B cell (primary cell): ENCODE data around the gene ETV2. TPM values are rescaled to one million over a fixed set of nuclear protein-coding genes. Genes with fewer than 3 reads are reported as not detected.

Source experiments
- ATAC-seq: fragments of 200-7000 bp; cut with Tn5 transposase; one replicate; pipeline ENCODE4 v1.10.0; 2021; ENCODE audit warnings: low read depth, mild to moderate bottlenecking, moderate number of reproducible peaks, moderate library complexity
- CTCF ChIA-PET: fragments of 350-600 bp; sonication (Branson Sonifier 250); formaldehyde crosslinking; loops from one replicate; lab custom pipeline; 2021; ENCODE audit warnings: antibody characterized with exemption, inconsistent platforms; lab: Charles Lee
- POLR2A ChIA-PET: fragments of 350-600 bp; sonication (Branson Sonifier 250); formaldehyde crosslinking; loops from one replicate; lab custom pipeline; 2021; ENCODE audit warnings: antibody characterized with exemption; lab: Charles Lee
- DNase-seq: peaks from one replicate; pipeline ENCODE4 v3.0.0; 2013
- H2AFZ ChIP-seq: 2 replicates; pipeline ENCODE4 v1.6.1; 2012; ENCODE audit warnings: mild to moderate bottlenecking, low read depth, low read length; ENCODE audit not compliant: insufficient read depth, poor library complexity, severe bottlenecking
- H3K27ac ChIP-seq, 2 donors: 1 replicate in 1 of 2; 2 replicates in 1 of 2; pipeline ENCODE4 v1.5.1; 2012 to 2013; ENCODE audit warnings: low read length in 2 of 2, mild to moderate bottlenecking in 2 of 2, moderate library complexity in 1 of 2
- H3K27me3 ChIP-seq, 4 experiments: fragments of 200-600 bp in 1 of 4; sonication (generic) in 1 of 4; replicated peaks in 1 of 4; 1 replicate in 2 of 4; 2 replicates in 2 of 4; pipeline versions ENCODE4 v1.6.1 to v1.7.0; 2013 to 2016; ENCODE audit warnings: low read length in 3 of 4, mild to moderate bottlenecking in 2 of 4, mixed read lengths in 1 of 4, moderate library complexity in 1 of 4; ENCODE audit not compliant: insufficient read depth in 4 of 4, control insufficient read depth in 3 of 4; ENCODE audit errors: control extremely low read depth in 1 of 4
- H3K36me3 ChIP-seq, 2 experiments: replicated peaks in 1 of 2; 1 replicate in 1 of 2; 2 replicates in 1 of 2; pipeline versions ENCODE4 v1.6.1 to v1.7.1; 2013; ENCODE audit warnings: low read length in 1 of 2; ENCODE audit not compliant: insufficient read depth in 2 of 2, control insufficient read depth in 1 of 2; ENCODE audit errors: control extremely low read depth in 1 of 2, extremely low read depth in 1 of 2
- H3K4me1 ChIP-seq, 2 donors: fragments of 200-600 bp in 1 of 2; sonication (generic) in 1 of 2; 1 replicate in 1 of 2; 2 replicates in 1 of 2; pipeline versions ENCODE4 v1.5.1 to v1.6.1; 2013 to 2017; ENCODE audit warnings: low read length in 2 of 2; ENCODE audit not compliant: control insufficient read depth in 2 of 2, insufficient read depth in 2 of 2
- H3K4me2 ChIP-seq: replicated peaks from 2 replicates; pipeline ENCODE3; 2012; ENCODE audit warnings: mild to moderate bottlenecking, low read depth, low read length; ENCODE audit not compliant: poor library complexity, severe bottlenecking
- H3K4me3 ChIP-seq, 5 experiments: fragments of 200-600 bp in 1 of 5; sonication (generic) in 1 of 5; 1 replicate in 3 of 5; 2 replicates in 2 of 5; pipeline versions ENCODE4 v1.5.1 to v1.7.0; 2011 to 2016; ENCODE audit warnings: low read length in 4 of 5, mild to moderate bottlenecking in 4 of 5, low read depth in 2 of 5, control low read depth in 1 of 5, moderate library complexity in 1 of 5; ENCODE audit not compliant: insufficient read depth in 1 of 5; ENCODE audit errors: control extremely low read depth in 1 of 5, extremely low read depth in 1 of 5
- H3K79me2 ChIP-seq: fragments of 200-600 bp; sonication (generic); one replicate; pipeline ENCODE4 v1.6.0; 2016; ENCODE audit warnings: low read length; ENCODE audit not compliant: control insufficient read depth, insufficient read depth
- H3K9ac ChIP-seq: fragments of 200-600 bp; sonication (generic); 2 replicates; pipeline ENCODE4 v1.6.1; 2017; ENCODE audit warnings: mild to moderate bottlenecking, low read length, moderate library complexity
- H3K9me3 ChIP-seq, 3 donors: one replicate each; pipeline versions ENCODE4 v1.6.1 to v1.7.1; 2013; ENCODE audit warnings: low read length in 2 of 3; ENCODE audit not compliant: control insufficient read depth in 2 of 3, insufficient read depth in 1 of 3; ENCODE audit errors: control extremely low read depth in 1 of 3
- H4K20me1 ChIP-seq: 2 replicates; pipeline ENCODE4 v1.6.0; 2012; ENCODE audit warnings: mild to moderate bottlenecking, low read length; ENCODE audit not compliant: insufficient read depth, control insufficient read depth, poor library complexity, severe bottlenecking
- H3K27ac Mint-ChIP-seq: one replicate; pipeline ENCODE4 v1.8.0; 2021; ENCODE audit warnings: mixed read lengths
- H3K27me3 Mint-ChIP-seq: one replicate; pipeline ENCODE4 v1.8.0; 2021; ENCODE audit warnings: mixed read lengths
- H3K4me1 Mint-ChIP-seq: one replicate; pipeline ENCODE4 v1.8.0; 2021; ENCODE audit warnings: mixed read lengths
- H3K4me3 Mint-ChIP-seq: one replicate; pipeline ENCODE4 v1.8.0; 2021; ENCODE audit warnings: mixed read lengths
- H3K9me3 Mint-ChIP-seq: one replicate; pipeline ENCODE4 v1.8.0; 2022; ENCODE audit warnings: mixed read lengths; ENCODE audit not compliant: insufficient read depth
- EZH2 ChIP-seq: IDR thresholded peaks from 2 replicates; pipeline ENCODE4 v1.6.1; 2012; ENCODE audit warnings: borderline replicate concordance, low read depth, mild to moderate bottlenecking, moderate library complexity, low read length; ENCODE audit not compliant: insufficient read depth, poor library complexity, severe bottlenecking
- WGBS: methylation state at CpG from one replicate; pipeline ENCODE4 v1.1.5; 2013; ENCODE audit warnings: missing lambda C conversion rate; ENCODE audit not compliant: insufficient coverage; 5-methylcytosine and 5-hydroxymethylcytosine counted together
- intact Hi-C: fragments of 100-400 bp; cut with micrococcal nuclease; formaldehyde crosslinking; loops from one replicate; pipeline ENCODE4 v1.10.0; 2022
- polyA plus RNA-seq: library from polyadenylated mRNA; depleted of rRNA; stranded (reverse); fragments of >200 nt; gene quantifications from 2 replicates; pipeline ENCODE4 v1.2.3, GENCODE V29; 2012
- total RNA-seq, 2 donors: library from RNA; stranded (reverse); fragments of 120-200 nt in 1 of 2; gene quantifications; 1 replicate in 1 of 2; 2 replicates in 1 of 2; pipeline versions ENCODE4 v1.2.3 to v1.2.4, GENCODE V29; 2013 to 2022
- TF ChIP-seq, protein P1 (sequence below): fragments of 200-600 bp; IDR thresholded peaks from one replicate; pipeline ENCODE4 v1.8.0; 2022; ENCODE audit warnings: antibody characterized with exemption, mild to moderate bottlenecking

ETV2 gene
- total and polyA plus RNA-seq, 2 donors (not counting 1 experiment from before 2014, with no cell fraction given): 0.42 to 0.49 TPM

DNA sequence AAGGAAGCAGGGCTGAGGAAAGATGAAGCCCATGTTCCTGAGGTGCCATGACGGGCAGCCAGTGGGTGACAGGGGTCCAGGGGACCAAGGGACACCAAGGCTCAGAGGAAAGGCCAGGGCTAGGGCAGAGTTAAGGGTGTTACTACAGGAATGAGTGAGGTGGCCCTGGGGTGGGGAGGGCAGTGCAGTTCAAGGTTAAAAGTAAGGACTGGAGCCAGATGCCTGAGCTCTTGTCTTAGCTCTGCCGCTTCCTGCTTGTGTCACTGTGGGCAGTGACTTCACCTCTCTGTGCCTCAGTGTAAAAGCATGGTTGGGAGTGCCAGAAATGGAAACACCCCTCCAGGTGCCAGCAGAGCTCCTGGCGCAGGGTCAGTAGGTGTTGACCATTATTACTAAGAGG, 4.9 kb upstream of the ETV2 start:
- no peak overlapping the region for H3K4me3 ChIP-seq
- H3K4me1 ChIP-seq: peaks cover 4 to 6% of the 10 kb centered on the region in 2 donors
- H3K27ac ChIP-seq: no peak overlapping the region
- H3K79me2 ChIP-seq: no peaks in the 10 kb centered on the region
- no peak overlapping the region for H2AFZ ChIP-seq
- Mint-ChIP-seq H3K27ac (no peak overlapping the region), H3K9me3 (no peaks in the 10 kb centered on the region), H3K4me1 (peaks cover 11% of the 10 kb centered on the region), H3K27me3 (no peaks in the 10 kb centered on the region), H3K4me3 (no peak overlapping the region)
- intact Hi-C loops: no loop called here
- no peak for TF ChIP-seq EZH2
- TF ChIP-seq, protein P1, sequence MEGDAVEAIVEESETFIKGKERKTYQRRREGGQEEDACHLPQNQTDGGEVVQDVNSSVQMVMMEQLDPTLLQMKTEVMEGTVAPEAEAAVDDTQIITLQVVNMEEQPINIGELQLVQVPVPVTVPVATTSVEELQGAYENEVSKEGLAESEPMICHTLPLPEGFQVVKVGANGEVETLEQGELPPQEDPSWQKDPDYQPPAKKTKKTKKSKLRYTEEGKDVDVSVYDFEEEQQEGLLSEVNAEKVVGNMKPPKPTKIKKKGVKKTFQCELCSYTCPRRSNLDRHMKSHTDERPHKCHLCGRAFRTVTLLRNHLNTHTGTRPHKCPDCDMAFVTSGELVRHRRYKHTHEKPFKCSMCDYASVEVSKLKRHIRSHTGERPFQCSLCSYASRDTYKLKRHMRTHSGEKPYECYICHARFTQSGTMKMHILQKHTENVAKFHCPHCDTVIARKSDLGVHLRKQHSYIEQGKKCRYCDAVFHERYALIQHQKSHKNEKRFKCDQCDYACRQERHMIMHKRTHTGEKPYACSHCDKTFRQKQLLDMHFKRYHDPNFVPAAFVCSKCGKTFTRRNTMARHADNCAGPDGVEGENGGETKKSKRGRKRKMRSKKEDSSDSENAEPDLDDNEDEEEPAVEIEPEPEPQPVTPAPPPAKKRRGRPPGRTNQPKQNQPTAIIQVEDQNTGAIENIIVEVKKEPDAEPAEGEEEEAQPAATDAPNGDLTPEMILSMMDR: no peak
- H3K9ac ChIP-seq: no peak overlapping the region
- no peak overlapping the region for H3K4me2 ChIP-seq
- H4K20me1 ChIP-seq: no peaks in the 10 kb centered on the region
- no peaks in the 10 kb centered on the region for H3K9me3 ChIP-seq
- CTCF ChIA-PET: no interaction called here
- DNase-seq (no peak), ATAC-seq (no peak)
- peaks cover 1 to 53% of the 10 kb centered on the region in 2 experiments for H3K36me3 ChIP-seq
- H3K27me3 ChIP-seq: no peaks in the 10 kb centered on the region
- 100% methylated on average over 3 of the region's 3 CpGs for whole genome bisulfite sequencing
- POLR2A ChIA-PET: interaction anchor here (0.6 kb wide), 1 partner anchor 1028 kb away, joined by 3 read pairs; no protein-coding TSS in a partner anchor

DNA sequence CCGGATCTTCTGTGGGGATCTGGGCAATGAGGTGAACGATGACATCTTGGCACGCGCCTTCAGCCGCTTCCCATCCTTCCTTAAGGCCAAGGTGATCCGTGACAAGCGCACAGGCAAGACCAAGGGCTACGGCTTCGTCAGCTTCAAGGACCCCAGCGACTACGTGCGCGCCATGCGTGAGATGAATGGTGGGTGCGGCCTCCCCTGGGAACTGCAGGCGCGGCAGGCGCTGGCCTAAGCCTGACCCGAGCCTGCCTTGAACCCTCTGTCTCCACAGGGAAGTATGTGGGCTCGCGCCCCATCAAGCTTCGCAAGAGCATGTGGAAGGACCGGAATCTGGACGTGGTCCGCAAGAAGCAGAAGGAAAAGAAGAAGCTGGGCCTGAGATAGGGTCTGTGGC, 4.4 kb upstream of the ETV2 start:
- DNase-seq (no peak), ATAC-seq (no peak)
- Histone ChIP-seq H3K4me2 (no peak overlapping the region), H3K4me3 (no peak overlapping the region), H4K20me1 (no peaks in the 10 kb centered on the region), H2AFZ (no peak overlapping the region), H3K27me3 (no peaks in the 10 kb centered on the region), H3K4me1 (peaks cover 8 to 11% of the 10 kb centered on the region in 2 donors), H3K79me2 (no peaks in the 10 kb centered on the region), H3K27ac (no peak overlapping the region), H3K9ac (no peak overlapping the region), H3K9me3 (no peaks in the 10 kb centered on the region), H3K36me3 (peaks cover 1 to 49% of the 10 kb centered on the region in 2 experiments)
- WGBS: 99% methylated on average over 25 of the region's 25 CpGs
- intact Hi-C loops: no loop called here
- H3K4me1 Mint-ChIP-seq: peaks cover 8% of the 10 kb centered on the region
- TF ChIP-seq, protein P1: no peak
- no peak for TF ChIP-seq EZH2
- ChIA-PET CTCF (interaction anchor here (0.9 kb wide), 1 partner anchor 88 kb away, joined by 3 read pairs; no protein-coding TSS in a partner anchor), POLR2A (interaction anchor here (0.6 kb wide), 1 partner anchor 1027 kb away, joined by 3 read pairs; no protein-coding TSS in a partner anchor)
- no peak overlapping the region for H3K4me3 Mint-ChIP-seq
- H3K27me3 Mint-ChIP-seq: no peaks in the 10 kb centered on the region
- H3K9me3 Mint-ChIP-seq: no peaks in the 10 kb centered on the region
- no peak overlapping the region for H3K27ac Mint-ChIP-seq
